ENCODE data around the gene TRAPPC14. TPM values are rescaled to one million over a fixed set of nuclear protein-coding genes. Genes with fewer than 3 reads are reported as not detected.

The TRAPPC14 gene
- total and polyA plus RNA-seq, 9 of the 15 experiments (the other 6 are each of a cell fraction or from before 2014, with no cell fraction given): 0.42 to 45.9 (median 18.2) TPM

DNA sequence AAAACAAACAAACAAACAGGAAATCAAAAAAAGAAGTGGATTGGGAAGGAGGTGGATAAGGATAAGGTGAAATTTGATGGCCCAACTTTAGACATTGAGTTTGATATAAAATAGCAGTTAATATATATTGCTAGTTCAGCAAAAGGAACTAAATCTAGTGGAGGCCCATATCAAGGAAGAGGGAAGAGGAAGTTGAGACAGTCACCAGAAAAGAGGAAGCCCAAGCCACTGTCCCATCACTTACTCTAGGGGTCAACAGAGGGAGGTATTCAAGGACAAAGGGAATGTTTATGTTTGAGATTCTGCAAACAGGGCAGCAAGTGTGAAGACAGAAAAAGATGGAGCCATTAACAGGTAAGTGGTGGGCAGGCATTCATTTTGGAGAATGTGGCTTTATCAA, 6.1 kb downstream of the TRAPPC14 start (continued):
- TF ChIP-seq, protein P1, sequence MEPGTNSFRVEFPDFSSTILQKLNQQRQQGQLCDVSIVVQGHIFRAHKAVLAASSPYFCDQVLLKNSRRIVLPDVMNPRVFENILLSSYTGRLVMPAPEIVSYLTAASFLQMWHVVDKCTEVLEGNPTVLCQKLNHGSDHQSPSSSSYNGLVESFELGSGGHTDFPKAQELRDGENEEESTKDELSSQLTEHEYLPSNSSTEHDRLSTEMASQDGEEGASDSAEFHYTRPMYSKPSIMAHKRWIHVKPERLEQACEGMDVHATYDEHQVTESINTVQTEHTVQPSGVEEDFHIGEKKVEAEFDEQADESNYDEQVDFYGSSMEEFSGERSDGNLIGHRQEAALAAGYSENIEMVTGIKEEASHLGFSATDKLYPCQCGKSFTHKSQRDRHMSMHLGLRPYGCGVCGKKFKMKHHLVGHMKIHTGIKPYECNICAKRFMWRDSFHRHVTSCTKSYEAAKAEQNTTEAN (CRISPR knock-in tag; IDR thresholded peaks at IDR 0.05): no peak
- TF ChIP-seq ZNF224 (CRISPR knock-in tag; IDR thresholded peaks at IDR 0.05): no peak
- TF ChIP-seq, protein P2, sequence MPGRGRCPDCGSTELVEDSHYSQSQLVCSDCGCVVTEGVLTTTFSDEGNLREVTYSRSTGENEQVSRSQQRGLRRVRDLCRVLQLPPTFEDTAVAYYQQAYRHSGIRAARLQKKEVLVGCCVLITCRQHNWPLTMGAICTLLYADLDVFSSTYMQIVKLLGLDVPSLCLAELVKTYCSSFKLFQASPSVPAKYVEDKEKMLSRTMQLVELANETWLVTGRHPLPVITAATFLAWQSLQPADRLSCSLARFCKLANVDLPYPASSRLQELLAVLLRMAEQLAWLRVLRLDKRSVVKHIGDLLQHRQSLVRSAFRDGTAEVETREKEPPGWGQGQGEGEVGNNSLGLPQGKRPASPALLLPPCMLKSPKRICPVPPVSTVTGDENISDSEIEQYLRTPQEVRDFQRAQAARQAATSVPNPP (IDR thresholded peaks at IDR 0.05; ENCODE audit: borderline replicate concordance, insufficient read depth, insufficient read length): no peak
- no peak for TF ChIP-seq NR2F6 (CRISPR knock-in tag; IDR thresholded peaks at IDR 0.05)
- no peak for TF ChIP-seq WHSC1 (IDR thresholded peaks at IDR 0.05; ENCODE audit: low read length)
- TF ChIP-seq POLR2A (conservative IDR thresholded peaks at IDR 0.05): 0 out of 2 replicates have a peak, but pooled peaks have one; percentile 9
- peak in 1 of 2 experiments; percentile 83; a peak in 1 of 4 replicates for TF ChIP-seq SRF (CRISPR knock-in tag; IDR thresholded peaks at IDR 0.05)
- TF ChIP-seq, protein P3, sequence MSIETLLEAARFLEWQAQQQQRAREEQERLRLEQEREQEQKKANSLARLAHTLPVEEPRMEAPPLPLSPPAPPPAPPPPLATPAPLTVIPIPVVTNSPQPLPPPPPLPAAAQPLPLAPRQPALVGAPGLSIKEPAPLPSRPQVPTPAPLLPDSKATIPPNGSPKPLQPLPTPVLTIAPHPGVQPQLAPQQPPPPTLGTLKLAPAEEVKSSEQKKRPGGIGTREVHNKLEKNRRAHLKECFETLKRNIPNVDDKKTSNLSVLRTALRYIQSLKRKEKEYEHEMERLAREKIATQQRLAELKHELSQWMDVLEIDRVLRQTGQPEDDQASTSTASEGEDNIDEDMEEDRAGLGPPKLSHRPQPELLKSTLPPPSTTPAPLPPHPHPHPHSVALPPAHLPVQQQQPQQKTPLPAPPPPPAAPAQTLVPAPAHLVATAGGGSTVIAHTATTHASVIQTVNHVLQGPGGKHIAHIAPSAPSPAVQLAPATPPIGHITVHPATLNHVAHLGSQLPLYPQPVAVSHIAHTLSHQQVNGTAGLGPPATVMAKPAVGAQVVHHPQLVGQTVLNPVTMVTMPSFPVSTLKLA (conservative IDR thresholded peaks at IDR 0.05): 0 out of 4 replicates have a peak, but pooled peaks of 1 of the 2 experiments have one; percentile 19
- TF ChIP-seq, protein P4, sequence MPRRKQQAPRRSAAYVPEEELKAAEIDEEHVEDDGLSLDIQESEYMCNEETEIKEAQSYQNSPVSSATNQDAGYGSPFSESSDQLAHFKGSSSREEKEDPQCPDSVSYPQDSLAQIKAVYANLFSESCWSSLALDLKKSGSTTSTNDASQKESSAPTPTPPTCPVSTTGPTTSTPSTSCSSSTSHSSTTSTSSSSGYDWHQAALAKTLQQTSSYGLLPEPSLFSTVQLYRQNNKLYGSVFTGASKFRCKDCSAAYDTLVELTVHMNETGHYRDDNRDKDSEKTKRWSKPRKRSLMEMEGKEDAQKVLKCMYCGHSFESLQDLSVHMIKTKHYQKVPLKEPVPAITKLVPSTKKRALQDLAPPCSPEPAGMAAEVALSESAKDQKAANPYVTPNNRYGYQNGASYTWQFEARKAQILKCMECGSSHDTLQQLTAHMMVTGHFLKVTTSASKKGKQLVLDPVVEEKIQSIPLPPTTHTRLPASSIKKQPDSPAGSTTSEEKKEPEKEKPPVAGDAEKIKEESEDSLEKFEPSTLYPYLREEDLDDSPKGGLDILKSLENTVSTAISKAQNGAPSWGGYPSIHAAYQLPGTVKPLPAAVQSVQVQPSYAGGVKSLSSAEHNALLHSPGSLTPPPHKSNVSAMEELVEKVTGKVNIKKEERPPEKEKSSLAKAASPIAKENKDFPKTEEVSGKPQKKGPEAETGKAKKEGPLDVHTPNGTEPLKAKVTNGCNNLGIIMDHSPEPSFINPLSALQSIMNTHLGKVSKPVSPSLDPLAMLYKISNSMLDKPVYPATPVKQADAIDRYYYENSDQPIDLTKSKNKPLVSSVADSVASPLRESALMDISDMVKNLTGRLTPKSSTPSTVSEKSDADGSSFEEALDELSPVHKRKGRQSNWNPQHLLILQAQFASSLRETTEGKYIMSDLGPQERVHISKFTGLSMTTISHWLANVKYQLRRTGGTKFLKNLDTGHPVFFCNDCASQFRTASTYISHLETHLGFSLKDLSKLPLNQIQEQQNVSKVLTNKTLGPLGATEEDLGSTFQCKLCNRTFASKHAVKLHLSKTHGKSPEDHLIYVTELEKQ (CRISPR knock-in tag; IDR thresholded peaks at IDR 0.05): no peak
- no peak for TF ChIP-seq NFIX (CRISPR knock-in tag; IDR thresholded peaks at IDR 0.05; ENCODE audit: low read depth)
- TF ChIP-seq TEAD1 (CRISPR knock-in tag; IDR thresholded peaks at IDR 0.05): no peak
- TF ChIP-seq ARID2 (IDR thresholded peaks at IDR 0.05): no peak
- no peak for TF ChIP-seq SRSF7 (optimal IDR thresholded peaks at IDR 0.05; ENCODE audit: low read depth, low read length)
- peak; percentile 42; the same call in 1 of the 2 replicates for TF ChIP-seq EP300 (IDR thresholded peaks at IDR 0.05; ENCODE audit: low read length)
- no peak for TF ChIP-seq RFX1 (IDR thresholded peaks at IDR 0.05)
- TF ChIP-seq, protein P5, sequence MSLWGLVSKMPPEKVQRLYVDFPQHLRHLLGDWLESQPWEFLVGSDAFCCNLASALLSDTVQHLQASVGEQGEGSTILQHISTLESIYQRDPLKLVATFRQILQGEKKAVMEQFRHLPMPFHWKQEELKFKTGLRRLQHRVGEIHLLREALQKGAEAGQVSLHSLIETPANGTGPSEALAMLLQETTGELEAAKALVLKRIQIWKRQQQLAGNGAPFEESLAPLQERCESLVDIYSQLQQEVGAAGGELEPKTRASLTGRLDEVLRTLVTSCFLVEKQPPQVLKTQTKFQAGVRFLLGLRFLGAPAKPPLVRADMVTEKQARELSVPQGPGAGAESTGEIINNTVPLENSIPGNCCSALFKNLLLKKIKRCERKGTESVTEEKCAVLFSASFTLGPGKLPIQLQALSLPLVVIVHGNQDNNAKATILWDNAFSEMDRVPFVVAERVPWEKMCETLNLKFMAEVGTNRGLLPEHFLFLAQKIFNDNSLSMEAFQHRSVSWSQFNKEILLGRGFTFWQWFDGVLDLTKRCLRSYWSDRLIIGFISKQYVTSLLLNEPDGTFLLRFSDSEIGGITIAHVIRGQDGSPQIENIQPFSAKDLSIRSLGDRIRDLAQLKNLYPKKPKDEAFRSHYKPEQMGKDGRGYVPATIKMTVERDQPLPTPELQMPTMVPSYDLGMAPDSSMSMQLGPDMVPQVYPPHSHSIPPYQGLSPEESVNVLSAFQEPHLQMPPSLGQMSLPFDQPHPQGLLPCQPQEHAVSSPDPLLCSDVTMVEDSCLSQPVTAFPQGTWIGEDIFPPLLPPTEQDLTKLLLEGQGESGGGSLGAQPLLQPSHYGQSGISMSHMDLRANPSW (CRISPR knock-in tag; IDR thresholded peaks at IDR 0.05): no peak
